HepG2 (cell line): Measurements from ENCODE around the gene PTMA. TPM values are rescaled to one million over a fixed set of nuclear protein-coding genes. Genes with fewer than 3 reads are reported as not detected.
A peak's percentile ranks its signal among the peaks of the same experiment; 100 is the strongest.

ENCODE experiments used
- E2F1 ChIP-seq: sonication (generic); formaldehyde crosslinking; IDR thresholded peaks from 2 replicates; pipeline ENCODE4 v1.5.0; 2020; ENCODE audit warnings: missing genetic modification reagents
- EHMT2 ChIP-seq: fragments of 200-600 bp; sonication (generic); IDR thresholded peaks from 2 replicates; pipeline ENCODE4 v1.7.0; 2017; ENCODE audit warnings: antibody characterized with exemption, low read depth, low read length, borderline replicate concordance
- HDAC2 ChIP-seq: sonication (generic); formaldehyde crosslinking; IDR thresholded peaks from 2 replicates; pipeline ENCODE4 v1.4.0; 2020; ENCODE audit warnings: missing genetic modification reagents
- KAT7 ChIP-seq: IDR thresholded peaks from 2 replicates; pipeline ENCODE4 v1.6.1; 2018; ENCODE audit warnings: borderline replicate concordance, missing compliant biosample characterization
- KDM1A ChIP-seq: IDR thresholded peaks from 2 replicates; pipeline ENCODE4 v1.6.1; 2016; ENCODE audit warnings: missing compliant biosample characterization
- MTA1 ChIP-seq: sonication (generic); formaldehyde crosslinking; IDR thresholded peaks from 2 replicates; pipeline ENCODE4 v1.4.0; 2020; ENCODE audit warnings: missing genetic modification reagents, mild to moderate bottlenecking, borderline replicate concordance
- MXD1 ChIP-seq: sonication (generic); formaldehyde crosslinking; IDR thresholded peaks from 2 replicates; pipeline ENCODE4 v1.4.0; 2020; ENCODE audit warnings: mild to moderate bottlenecking, missing genetic modification reagents
- NCOA2 ChIP-seq: sonication (generic); formaldehyde crosslinking; IDR thresholded peaks from 2 replicates; pipeline ENCODE4 v1.8.0; 2022; ENCODE audit warnings: inconsistent platforms
- REL ChIP-seq: sonication (generic); formaldehyde crosslinking; conservative IDR thresholded peaks from 2 replicates; pipeline ENCODE4 v1.8.0; 2022; ENCODE audit warnings: mild to moderate bottlenecking, missing genetic modification reagents, moderate library complexity
- ZNF557 ChIP-seq: sonication (generic); formaldehyde crosslinking; IDR thresholded peaks from 2 replicates; pipeline ENCODE4 v1.4.0; 2020; ENCODE audit warnings: missing genetic modification reagents
- ZNF577 ChIP-seq: sonication (generic); formaldehyde crosslinking; IDR thresholded peaks from 2 replicates; pipeline ENCODE4 v1.4.0; 2020; ENCODE audit warnings: mild to moderate bottlenecking, low read depth, missing genetic modification reagents, borderline replicate concordance
- ZNF740 ChIP-seq: sonication (generic); formaldehyde crosslinking; IDR thresholded peaks from 2 replicates; pipeline ENCODE4 v1.4.0; 2020; ENCODE audit warnings: missing genetic modification reagents
- polyA plus RNA-seq, 8 experiments: library from polyadenylated mRNA; depleted of rRNA in 3 of 8; stranded (reverse) in 7 of 8; unstranded in 1 of 8; fragments of >200 nt; fragmentation: Illumina TruSeq in 4 of 8; extraction: Trizol in 4 of 8; gene quantifications; 2 replicates each; pipeline versions ENCODE4 v1.2.1 to v1.2.3, GENCODE V29; 2011 to 2016; ENCODE audit warnings: low read depth in 4 of 8, missing spikeins in 1 of 8, mixed read lengths in 1 of 8; ENCODE audit not compliant: insufficient read depth in 1 of 8
- total RNA-seq, 5 experiments: library from RNA; depleted of rRNA; stranded (reverse); fragments of >200 nt; fragmentation: Illumina TruSeq; extraction: Trizol; gene quantifications; 2 replicates each; pipeline ENCODE4 v1.2.3, GENCODE V29; 2016; ENCODE audit warnings: low read depth in 1 of 5
- TF ChIP-seq, protein P1 (sequence below): sonication (generic); formaldehyde crosslinking; IDR thresholded peaks from 2 replicates; pipeline ENCODE4 v1.8.0; 2022; ENCODE audit warnings: mild to moderate bottlenecking, missing genetic modification reagents; ENCODE audit not compliant: insufficient replicate concordance
- TF ChIP-seq, protein P2 (sequence below), 2 experiments: sonication (generic) in 1 of 2; formaldehyde crosslinking in 1 of 2; IDR thresholded peaks; 2 replicates each; pipeline versions ENCODE4 v1.4.0 to v1.6.1; 2016 to 2020; ENCODE audit warnings: borderline replicate concordance in 1 of 2, low read depth in 1 of 2, mild to moderate bottlenecking in 1 of 2, missing genetic modification reagents in 1 of 2
- TF ChIP-seq, protein P3 (sequence below): conservative IDR thresholded peaks from 2 replicates; pipeline ENCODE4 v1.6.1; 2018; ENCODE audit warnings: missing genetic modification reagents
- TF ChIP-seq, protein P4 (sequence below): sonication (generic); formaldehyde crosslinking; IDR thresholded peaks from 2 replicates; pipeline ENCODE4 v1.4.0; 2020; ENCODE audit warnings: missing genetic modification reagents, borderline replicate concordance

PTMA gene
- total and polyA plus RNA-seq, 2 of the 13 experiments (the other 11 are each of a cell fraction or from before 2014, with no cell fraction given) = 190 to 1,086 TPM

DNA sequence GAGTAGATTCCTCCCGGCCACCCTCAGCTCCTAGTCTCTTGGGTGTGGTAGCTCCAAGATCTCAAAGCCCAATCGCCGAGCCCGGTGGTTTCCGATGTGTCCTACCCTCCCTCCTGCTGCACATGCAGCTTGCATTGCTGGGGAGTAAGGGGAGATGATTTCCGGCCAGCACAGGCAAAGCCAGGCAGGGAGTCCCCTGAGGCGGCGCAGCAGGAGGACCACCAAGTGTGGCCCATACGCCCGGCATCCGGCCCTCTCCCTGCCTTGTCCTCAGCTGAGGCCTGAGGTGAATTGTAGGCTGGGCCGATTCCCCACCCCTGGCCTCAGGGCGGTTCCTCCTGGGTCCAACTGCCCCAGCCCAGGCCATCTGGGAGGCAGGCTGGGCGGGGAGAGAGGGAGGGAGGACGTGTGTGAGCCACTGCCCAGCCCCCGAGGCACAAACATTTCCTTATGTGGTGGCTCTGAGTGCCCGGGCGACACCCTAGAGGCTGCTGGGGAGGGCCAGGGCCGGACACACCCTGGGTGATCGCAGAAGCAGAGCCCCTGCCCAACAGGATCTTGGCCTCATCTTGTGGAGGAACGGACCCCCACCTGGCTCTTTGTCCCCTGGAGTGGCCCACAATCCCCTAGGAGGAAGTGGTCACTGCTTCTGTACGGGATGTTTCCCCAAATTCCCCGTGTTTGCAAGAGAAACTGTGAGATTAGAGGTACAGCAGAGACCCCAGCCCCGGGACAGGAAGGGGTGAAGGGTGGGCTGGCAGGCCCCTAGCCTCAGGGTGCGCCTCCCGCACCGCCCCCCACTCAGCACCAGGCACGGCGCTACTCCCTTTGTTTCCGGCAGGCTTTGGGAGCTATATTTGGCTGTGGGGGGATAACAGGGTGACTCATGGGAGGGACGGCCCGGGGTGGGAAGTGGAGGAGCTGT, 41.9 kb upstream of the PTMA start (continued):
- TF ChIP-seq ZNF740 (CRISPR knock-in tag) (peak; percentile 63), REL (peak; percentile 35; the same call in 1 of the 2 replicates), KDM1A (CRISPR knock-in tag) (peak; percentile 36; the same call in 1 of the 2 replicates), KAT7 (CRISPR knock-in tag) (no peak), MXD1 (no peak), EHMT2 (no peak), ZNF577 (CRISPR knock-in tag) (no peak), E2F1 (CRISPR knock-in tag) (no peak), ZNF557 (CRISPR knock-in tag) (no peak), NCOA2 (no peak), HDAC2 (peak; percentile 49), MTA1 (0 out of 2 replicates have a peak, but pooled peaks have one; percentile 20)
- TF ChIP-seq, protein P1, sequence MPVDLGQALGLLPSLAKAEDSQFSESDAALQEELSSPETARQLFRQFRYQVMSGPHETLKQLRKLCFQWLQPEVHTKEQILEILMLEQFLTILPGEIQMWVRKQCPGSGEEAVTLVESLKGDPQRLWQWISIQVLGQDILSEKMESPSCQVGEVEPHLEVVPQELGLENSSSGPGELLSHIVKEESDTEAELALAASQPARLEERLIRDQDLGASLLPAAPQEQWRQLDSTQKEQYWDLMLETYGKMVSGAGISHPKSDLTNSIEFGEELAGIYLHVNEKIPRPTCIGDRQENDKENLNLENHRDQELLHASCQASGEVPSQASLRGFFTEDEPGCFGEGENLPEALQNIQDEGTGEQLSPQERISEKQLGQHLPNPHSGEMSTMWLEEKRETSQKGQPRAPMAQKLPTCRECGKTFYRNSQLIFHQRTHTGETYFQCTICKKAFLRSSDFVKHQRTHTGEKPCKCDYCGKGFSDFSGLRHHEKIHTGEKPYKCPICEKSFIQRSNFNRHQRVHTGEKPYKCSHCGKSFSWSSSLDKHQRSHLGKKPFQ = no peak
- TF ChIP-seq, protein P2, sequence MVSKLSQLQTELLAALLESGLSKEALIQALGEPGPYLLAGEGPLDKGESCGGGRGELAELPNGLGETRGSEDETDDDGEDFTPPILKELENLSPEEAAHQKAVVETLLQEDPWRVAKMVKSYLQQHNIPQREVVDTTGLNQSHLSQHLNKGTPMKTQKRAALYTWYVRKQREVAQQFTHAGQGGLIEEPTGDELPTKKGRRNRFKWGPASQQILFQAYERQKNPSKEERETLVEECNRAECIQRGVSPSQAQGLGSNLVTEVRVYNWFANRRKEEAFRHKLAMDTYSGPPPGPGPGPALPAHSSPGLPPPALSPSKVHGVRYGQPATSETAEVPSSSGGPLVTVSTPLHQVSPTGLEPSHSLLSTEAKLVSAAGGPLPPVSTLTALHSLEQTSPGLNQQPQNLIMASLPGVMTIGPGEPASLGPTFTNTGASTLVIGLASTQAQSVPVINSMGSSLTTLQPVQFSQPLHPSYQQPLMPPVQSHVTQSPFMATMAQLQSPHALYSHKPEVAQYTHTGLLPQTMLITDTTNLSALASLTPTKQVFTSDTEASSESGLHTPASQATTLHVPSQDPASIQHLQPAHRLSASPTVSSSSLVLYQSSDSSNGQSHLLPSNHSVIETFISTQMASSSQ (IDR thresholded peaks at IDR 0.05; ENCODE audit: low read depth) = no peak
- TF ChIP-seq, protein P2 (CRISPR knock-in tag; IDR thresholded peaks at IDR 0.05; ENCODE audit: borderline replicate concordance) = no peak
- TF ChIP-seq, protein P3, sequence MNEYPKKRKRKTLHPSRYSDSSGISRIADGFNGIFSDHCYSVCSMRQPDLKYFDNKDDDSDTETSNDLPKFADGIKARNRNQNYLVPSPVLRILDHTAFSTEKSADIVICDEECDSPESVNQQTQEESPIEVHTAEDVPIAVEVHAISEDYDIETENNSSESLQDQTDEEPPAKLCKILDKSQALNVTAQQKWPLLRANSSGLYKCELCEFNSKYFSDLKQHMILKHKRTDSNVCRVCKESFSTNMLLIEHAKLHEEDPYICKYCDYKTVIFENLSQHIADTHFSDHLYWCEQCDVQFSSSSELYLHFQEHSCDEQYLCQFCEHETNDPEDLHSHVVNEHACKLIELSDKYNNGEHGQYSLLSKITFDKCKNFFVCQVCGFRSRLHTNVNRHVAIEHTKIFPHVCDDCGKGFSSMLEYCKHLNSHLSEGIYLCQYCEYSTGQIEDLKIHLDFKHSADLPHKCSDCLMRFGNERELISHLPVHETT (CRISPR knock-in tag) = 0 out of 2 replicates have a peak, but pooled peaks have one; percentile 26
- TF ChIP-seq, protein P4, sequence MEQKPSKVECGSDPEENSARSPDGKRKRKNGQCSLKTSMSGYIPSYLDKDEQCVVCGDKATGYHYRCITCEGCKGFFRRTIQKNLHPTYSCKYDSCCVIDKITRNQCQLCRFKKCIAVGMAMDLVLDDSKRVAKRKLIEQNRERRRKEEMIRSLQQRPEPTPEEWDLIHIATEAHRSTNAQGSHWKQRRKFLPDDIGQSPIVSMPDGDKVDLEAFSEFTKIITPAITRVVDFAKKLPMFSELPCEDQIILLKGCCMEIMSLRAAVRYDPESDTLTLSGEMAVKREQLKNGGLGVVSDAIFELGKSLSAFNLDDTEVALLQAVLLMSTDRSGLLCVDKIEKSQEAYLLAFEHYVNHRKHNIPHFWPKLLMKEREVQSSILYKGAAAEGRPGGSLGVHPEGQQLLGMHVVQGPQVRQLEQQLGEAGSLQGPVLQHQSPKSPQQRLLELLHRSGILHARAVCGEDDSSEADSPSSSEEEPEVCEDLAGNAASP (CRISPR knock-in tag) = peak; percentile 23; the same call in 1 of the 2 replicates
